ENCODE measurements around the gene PLIN4.

The PLIN4 gene

GRCh38 chr19:4519521-4520277 is 1.4 kb upstream of the PLIN4 start:
- DNase-seq (ENCODE audit: low spot score), result no peak
- in situ Hi-C loops (cut with MboI; ENCODE audit: low pct_unique_long_range_greater_than_20kb, low sequenced_read_pairs, unreplicated experiment), result loop anchor here (10.0 kb wide), 1 partner anchor 245 kb away; the partner anchor contains the start of gene SHD
- no peak for TF ChIP-seq CTCF (IDR thresholded peaks at IDR 0.05; ENCODE audit: extremely low read depth, insufficient read depth, missing control alignments)

- TF ChIP-seq CTCF (IDR thresholded peaks at IDR 0.05; ENCODE audit: extremely low read depth, insufficient read depth, missing control alignments), result no peak
- in situ Hi-C loops (cut with MboI; ENCODE audit: low pct_unique_long_range_greater_than_20kb, low sequenced_read_pairs, unreplicated experiment), result no loop called here
Observed at GRCh38 chr19:4519172-4519496, 848 bp upstream of the PLIN4 start.

GRCh38 chr19:4517451-4518057 is 732 bp downstream of the PLIN4 start:
- TF ChIP-seq CTCF (IDR thresholded peaks at IDR 0.05; ENCODE audit: extremely low read depth, insufficient read depth, missing control alignments), result no peak
- DNase-seq (ENCODE audit: low spot score), result no peak
- in situ Hi-C loops (cut with MboI; ENCODE audit: low pct_unique_long_range_greater_than_20kb, low sequenced_read_pairs, unreplicated experiment), result no loop called here

More at GRCh38 chr19:4519172-4519496, 848 bp upstream of the PLIN4 start:
- no peak for DNase-seq (ENCODE audit: low spot score)

GRCh38 chr19:4516939-4517300 is 1.4 kb downstream of the PLIN4 start:
- in situ Hi-C loops (cut with MboI; ENCODE audit: low pct_unique_long_range_greater_than_20kb, low sequenced_read_pairs, unreplicated experiment), result no loop called here
- TF ChIP-seq CTCF (IDR thresholded peaks at IDR 0.05; ENCODE audit: extremely low read depth, insufficient read depth, missing control alignments), result no peak

GRCh38 chr19:4516199-4516938 is 1.9 kb downstream of the PLIN4 start:
- in situ Hi-C loops (cut with MboI; ENCODE audit: low pct_unique_long_range_greater_than_20kb, low sequenced_read_pairs, unreplicated experiment), result no loop called here
- no peak for TF ChIP-seq CTCF (IDR thresholded peaks at IDR 0.05; ENCODE audit: extremely low read depth, insufficient read depth, missing control alignments)
- DNase-seq (ENCODE audit: low spot score), result no peak

More at GRCh38 chr19:4516939-4517300, 1.4 kb downstream of the PLIN4 start:
- DNase-seq (ENCODE audit: low spot score), result no peak

GRCh38 chr19:4515732-4516131 is 2.6 kb downstream of the PLIN4 start:
- in situ Hi-C loops (cut with MboI; ENCODE audit: low pct_unique_long_range_greater_than_20kb, low sequenced_read_pairs, unreplicated experiment), result no loop called here
- TF ChIP-seq CTCF (IDR thresholded peaks at IDR 0.05; ENCODE audit: extremely low read depth, insufficient read depth, missing control alignments), result no peak

More at GRCh38 chr19:4515732-4516131, 2.6 kb downstream of the PLIN4 start:
- no peak for DNase-seq (ENCODE audit: low spot score)

Data from GM13977 (cell line).